CD4-positive, alpha-beta T cell (primary cell): ENCODE measurements around the gene CRIP1. TPM values are rescaled to one million over a fixed set of nuclear protein-coding genes. Genes with fewer than 3 reads are reported as not detected.

Source experiments
- ATAC-seq: fragments of 200-7000 bp; cut with Tn5 transposase; one replicate; pipeline ENCODE4 v1.10.0; 2022; ENCODE audit warnings: mild to moderate bottlenecking; ENCODE audit not compliant: poor library complexity
- CTCF ChIA-PET: fragments of 350-600 bp; sonication (Branson Sonifier 250); formaldehyde crosslinking; loops from one replicate; lab custom pipeline; 2021; ENCODE audit warnings: antibody characterized with exemption, inconsistent platforms; lab: Charles Lee
- POLR2A ChIA-PET: fragments of 350-600 bp; sonication (Branson Sonifier 250); formaldehyde crosslinking; loops from one replicate; lab custom pipeline; 2021; ENCODE audit warnings: antibody characterized with exemption, inconsistent platforms; lab: Charles Lee
- DNase-seq, 14 experiments: peaks; one replicate each; pipeline ENCODE4 v3.0.0-alpha.2; 2013 to 2020; ENCODE audit warnings: mixed read lengths in 2 of 14
- H3K27ac ChIP-seq, 2 donors: one replicate each; pipeline versions ENCODE4 v1.5.1 to v1.7.0; 2013; ENCODE audit warnings: low read length in 2 of 2, low read depth in 1 of 2, mild to moderate bottlenecking in 1 of 2
- H3K27me3 ChIP-seq, 2 experiments: 1 replicate in 1 of 2; 2 replicates in 1 of 2; pipeline versions ENCODE4 v1.6.1 to v1.7.0; 2013; ENCODE audit warnings: low read length in 2 of 2, control low read depth in 1 of 2, mild to moderate bottlenecking in 1 of 2, moderate library complexity in 1 of 2; ENCODE audit not compliant: insufficient read depth in 2 of 2, control insufficient read depth in 1 of 2
- H3K36me3 ChIP-seq: one replicate; pipeline ENCODE4 v1.6.1; 2013; ENCODE audit warnings: low read length, control low read depth; ENCODE audit not compliant: insufficient read depth
- H3K4me1 ChIP-seq: one replicate; pipeline ENCODE4 v1.6.1; 2013; ENCODE audit warnings: low read length, control low read depth; ENCODE audit not compliant: insufficient read depth
- H3K4me3 ChIP-seq: one replicate; pipeline ENCODE4 v1.5.1; 2013; ENCODE audit warnings: mild to moderate bottlenecking, low read length, moderate library complexity
- H3K9me3 ChIP-seq, 2 experiments: 1 replicate in 1 of 2; 2 replicates in 1 of 2; pipeline versions ENCODE4 v1.6.1 to v1.7.0; 2013; ENCODE audit warnings: low read length in 2 of 2, mild to moderate bottlenecking in 2 of 2, control low read depth in 1 of 2, moderate library complexity in 1 of 2; ENCODE audit not compliant: control insufficient read depth in 1 of 2, insufficient read depth in 1 of 2
- H3K27ac Mint-ChIP-seq: one replicate; pipeline ENCODE4 v1.8.0; 2020; ENCODE audit warnings: mixed read lengths
- H3K27me3 Mint-ChIP-seq: one replicate; pipeline ENCODE4 v1.8.0; 2021; ENCODE audit warnings: mixed read lengths
- H3K36me3 Mint-ChIP-seq: one replicate; pipeline ENCODE4 v1.8.0; 2021; ENCODE audit warnings: low read depth, mixed read lengths
- H3K4me1 Mint-ChIP-seq: one replicate; pipeline ENCODE4 v1.8.0; 2021; ENCODE audit warnings: low read depth, mixed read lengths
- H3K4me3 Mint-ChIP-seq: one replicate; pipeline ENCODE4 v1.8.0; 2020; ENCODE audit warnings: mild to moderate bottlenecking, mixed read lengths
- H3K9me3 Mint-ChIP-seq: one replicate; pipeline ENCODE4 v1.8.0; 2020; ENCODE audit warnings: mixed read lengths
- intact Hi-C, 2 experiments: fragments of 100-400 bp; cut with DNase I in 1 of 2; cut with micrococcal nuclease in 1 of 2; formaldehyde crosslinking; loops; one replicate each; pipeline versions ENCODE4 v1.15.1 to v1.9.0; 2023 to 2025; cut with DNase I, micrococcal nuclease
- total RNA-seq, 174 experiments: library from RNA in 2 of 174; stranded (reverse) in 2 of 174; gene quantifications; one replicate each; pipeline ENCODE4 v1.2.3 and lab custom pipeline; 2021 to 2026
- TF ChIP-seq, protein P1 (sequence below): fragments of 200-600 bp; IDR thresholded peaks from one replicate; pipeline ENCODE4 v1.8.0; 2022; ENCODE audit warnings: antibody characterized with exemption, mild to moderate bottlenecking

The CRIP1 gene
- total RNA-seq, 2 experiments from 2014 or later, result 250 to 258 TPM

DNA sequence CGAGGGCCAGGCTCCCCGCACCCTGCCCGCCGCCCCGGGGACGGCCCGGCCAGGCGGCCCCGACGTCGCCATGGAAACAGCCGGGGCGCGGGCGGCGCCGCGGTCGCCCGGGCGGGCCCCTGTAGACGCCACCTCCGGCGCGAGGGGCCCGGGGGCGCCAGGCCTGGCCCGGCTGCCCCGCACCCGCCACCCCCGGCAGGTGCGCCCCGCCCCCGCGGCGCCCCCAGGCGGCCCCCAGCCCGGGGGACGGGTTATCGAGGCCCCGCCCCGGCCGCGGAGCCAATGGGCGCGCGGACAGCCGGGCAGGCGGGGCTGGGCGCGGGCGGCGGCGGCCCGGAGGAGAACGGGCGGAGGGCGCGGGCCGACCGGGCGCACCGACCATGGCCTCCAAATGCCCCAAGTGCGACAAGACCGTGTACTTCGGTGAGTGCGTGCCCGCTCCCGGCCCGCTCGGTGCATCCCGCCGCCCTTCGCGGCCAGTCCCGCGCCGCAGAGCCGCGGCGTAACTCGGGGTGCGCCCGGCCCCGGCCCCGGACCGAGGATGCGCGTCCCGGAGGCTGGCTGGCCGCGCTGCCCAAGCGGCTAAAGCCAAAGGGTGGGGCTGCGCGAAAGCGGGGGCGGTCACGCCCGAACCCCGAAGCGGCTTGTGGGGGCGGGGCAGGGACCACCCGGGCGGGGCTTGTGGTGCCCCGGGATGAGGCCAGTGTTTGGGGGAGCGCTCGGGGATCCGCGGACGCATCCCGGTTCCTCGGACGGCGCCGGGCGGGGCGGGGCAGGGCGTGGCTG, 12.0 kb upstream of the CRIP1 start, which contains the start of gene CRIP2:
CRIP2 (plus strand) TSS at position 339 of the 786 bp plus-strand sequence; CDS start at position 381, 42 bp downstream.
- ChIA-PET CTCF (interaction anchor here (2.7 to 4.6 kb wide), 2 partner anchors 15 kb away, joined by 12 to 28 read pairs; partner anchors contain the start of gene TEDC1), POLR2A (interaction anchor here (1.0 to 1.6 kb wide), 5 partner anchors 7 to 104 kb away, joined by 3 to 6 read pairs (median 4); partner anchors contain the start of gene TEDC1)
- Mint-ChIP-seq H3K9me3 (no peaks in the 10 kb centered on the region), H3K36me3 (no peaks in the 10 kb centered on the region), H3K4me3 (peak within 1 kb of the TSS; percentile 82), H3K4me1 (peaks cover 19% of the 10 kb centered on the region), H3K27ac (peak within 1 kb of the TSS; percentile 42), H3K27me3 (no peaks in the 10 kb centered on the region)
- Histone ChIP-seq H3K27me3 (peaks cover 10% of the 10 kb centered on the region in 2 experiments), H3K27ac (no peak within 1 kb of the TSS), H3K36me3 (peaks cover 3% of the 10 kb centered on the region), H3K4me3 (peak within 1 kb of the TSS; percentile 59), H3K9me3 (peaks cover 0 to 19% of the 10 kb centered on the region in 2 experiments), H3K4me1 (peaks cover 63% of the 10 kb centered on the region)
- TF ChIP-seq, protein P1, sequence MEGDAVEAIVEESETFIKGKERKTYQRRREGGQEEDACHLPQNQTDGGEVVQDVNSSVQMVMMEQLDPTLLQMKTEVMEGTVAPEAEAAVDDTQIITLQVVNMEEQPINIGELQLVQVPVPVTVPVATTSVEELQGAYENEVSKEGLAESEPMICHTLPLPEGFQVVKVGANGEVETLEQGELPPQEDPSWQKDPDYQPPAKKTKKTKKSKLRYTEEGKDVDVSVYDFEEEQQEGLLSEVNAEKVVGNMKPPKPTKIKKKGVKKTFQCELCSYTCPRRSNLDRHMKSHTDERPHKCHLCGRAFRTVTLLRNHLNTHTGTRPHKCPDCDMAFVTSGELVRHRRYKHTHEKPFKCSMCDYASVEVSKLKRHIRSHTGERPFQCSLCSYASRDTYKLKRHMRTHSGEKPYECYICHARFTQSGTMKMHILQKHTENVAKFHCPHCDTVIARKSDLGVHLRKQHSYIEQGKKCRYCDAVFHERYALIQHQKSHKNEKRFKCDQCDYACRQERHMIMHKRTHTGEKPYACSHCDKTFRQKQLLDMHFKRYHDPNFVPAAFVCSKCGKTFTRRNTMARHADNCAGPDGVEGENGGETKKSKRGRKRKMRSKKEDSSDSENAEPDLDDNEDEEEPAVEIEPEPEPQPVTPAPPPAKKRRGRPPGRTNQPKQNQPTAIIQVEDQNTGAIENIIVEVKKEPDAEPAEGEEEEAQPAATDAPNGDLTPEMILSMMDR, result no peak
- intact Hi-C loops, result no loop called here
- ATAC-seq (peak; percentile 13), DNase-seq (peak in 6 of 14 experiments; percentile 41 to 85 (median 62))

- H3K4me1 Mint-ChIP-seq, result peaks cover 27% of the 10 kb centered on the region
- TF ChIP-seq, protein P1, result no peak
- intact Hi-C loops, result no loop called here
- ChIA-PET POLR2A (interaction anchor here (1.3 to 7.7 kb wide), 2 partner anchors 15 to 183 kb away, joined by 3 to 154 read pairs; partner anchors contain the start of gene TEDC1), CTCF (interaction anchor here (2.7 kb wide), 1 partner anchor 14 kb away, joined by 12 read pairs; no protein-coding TSS in a partner anchor)
- no peaks in the 10 kb centered on the region for H3K36me3 Mint-ChIP-seq
- H3K4me3 ChIP-seq, result peak overlapping the region; percentile 44
- no peak overlapping the region for H3K27ac ChIP-seq
- peaks cover 10% of the 10 kb centered on the region in 2 experiments for H3K27me3 ChIP-seq
- peaks cover 71% of the 10 kb centered on the region for H3K4me1 ChIP-seq
- H3K36me3 ChIP-seq, result no peaks in the 10 kb centered on the region
- peak overlapping the region; percentile 25 for H3K4me3 Mint-ChIP-seq
- no peak overlapping the region for H3K27ac Mint-ChIP-seq
- H3K9me3 ChIP-seq, result peaks cover 0 to 22% of the 10 kb centered on the region in 2 experiments
- H3K27me3 Mint-ChIP-seq, result no peaks in the 10 kb centered on the region
- ATAC-seq (no peak), DNase-seq (peak in 3 of 14 experiments; percentile 33 to 38 (median 34))
- H3K9me3 Mint-ChIP-seq, result no peaks in the 10 kb centered on the region
Measured at GRCh38 chr14:105475269-105476096, 11.2 kb upstream of the CRIP1 start.
